A549 (cell line): ENCODE results near the gene RPTOR. TPM values are rescaled to one million over a fixed set of nuclear protein-coding genes. Genes with fewer than 3 reads are reported as not detected.

ENCODE experiments used
- ATAC-seq, 2 experiments: fragments of 200-7000 bp in 1 of 2; fragments of >200 bp in 1 of 2; cut with Nextera tagmentation in 1 of 2; cut with Tn5 transposase in 1 of 2; 3 replicates each; pipeline versions ENCODE4 v1.8.0 to v1.9.1; 2018 to 2020; ENCODE audit warnings: mild to moderate bottlenecking in 1 of 2, moderate library complexity in 1 of 2
- CTCF ChIA-PET: fragments of 300-600 bp; sonication (Branson Sonifier 250); formaldehyde crosslinking; extraction: SDS; loops from one replicate; lab custom pipeline; 2021; ENCODE audit warnings: antibody characterized with exemption, inconsistent platforms; lab: Yijun Ruan, JAX
- POLR2A ChIA-PET: fragments of 350-600 bp; formaldehyde crosslinking; extraction: SDS; loops from one replicate; lab custom pipeline; 2021; ENCODE audit warnings: antibody characterized with exemption, inconsistent platforms; lab: Yijun Ruan, JAX
- DNase-seq, 2 experiments: peaks; one replicate each; pipeline versions ENCODE4 v3.0.0 to v3.0.0-alpha.2; 2011 to 2016; ENCODE audit warnings: low read depth in 1 of 2, low spot score in 1 of 2
- FAIRE-seq: peaks from 2 replicates; lab custom pipeline; 2011; peaks lifted over from hg19 to GRCh38; lab: Jason Lieb, UNC
- H3K27ac ChIP-seq, 2 experiments: fragments of >200 bp; sonication (Bioruptor Twin); formaldehyde crosslinking; 3 replicates each; pipeline ENCODE4 v1.5.1; 2016 to 2017
- H3K4me1 ChIP-seq: fragments of >200 bp; sonication (Bioruptor Twin); formaldehyde crosslinking; 3 replicates; pipeline ENCODE4 v1.6.1; 2016
- H3K4me2 ChIP-seq: fragments of >200 bp; sonication (Bioruptor Twin); formaldehyde crosslinking; 3 replicates; pipeline ENCODE4 v1.6.1; 2016
- H3K4me3 ChIP-seq: fragments of >200 bp; sonication (Bioruptor Twin); formaldehyde crosslinking; 3 replicates; pipeline ENCODE4 v1.5.1; 2016
- H3K9me3 ChIP-seq: fragments of >200 bp; sonication (Bioruptor Twin); formaldehyde crosslinking; 3 replicates; pipeline ENCODE4 v1.6.1; 2016
- CBX8 ChIP-seq: fragments of 200-600 bp; sonication (generic); IDR thresholded peaks from 2 replicates; pipeline ENCODE4 v1.6.1; 2016
- CTCF ChIP-seq: fragments of >200 bp; sonication (Bioruptor Twin); formaldehyde crosslinking; IDR thresholded peaks from 3 replicates; pipeline ENCODE4 v1.5.1; 2016
- EP300 ChIP-seq, 2 experiments: fragments of >200 bp; sonication (Bioruptor Twin); formaldehyde crosslinking; IDR thresholded peaks; 2 replicates in 1 of 2; 3 replicates in 1 of 2; pipeline ENCODE4 v1.6.1; 2016 to 2017
- FOSB ChIP-seq: fragments of 250-450 bp; sonication (Bioruptor Pico); IDR thresholded peaks from 2 replicates; pipeline ENCODE4 v1.5.0; 2020; ENCODE audit warnings: mild to moderate bottlenecking, moderate library complexity
- FOXS1 ChIP-seq: fragments of 250-450 bp; sonication (Bioruptor Pico); IDR thresholded peaks from 2 replicates; pipeline ENCODE4 v1.5.0; 2020; ENCODE audit warnings: mild to moderate bottlenecking, moderate library complexity
- GATA3 ChIP-seq: IDR thresholded peaks from 2 replicates; pipeline ENCODE4 v1.6.1; 2012; ENCODE audit warnings: borderline replicate concordance
- HDAC2 ChIP-seq: fragments of 200-600 bp; sonication (generic); IDR thresholded peaks from 2 replicates; pipeline ENCODE4 v1.6.1; 2016
- HOXA7 ChIP-seq: fragments of 250-450 bp; sonication (Bioruptor Pico); IDR thresholded peaks from 2 replicates; pipeline ENCODE4 v1.5.0; 2020; ENCODE audit warnings: mild to moderate bottlenecking, moderate library complexity
- HOXB13 ChIP-seq: fragments of 250-450 bp; sonication (Bioruptor Pico); IDR thresholded peaks from 2 replicates; pipeline ENCODE4 v1.5.0; 2020; ENCODE audit warnings: low read depth, mild to moderate bottlenecking, moderate library complexity
- JUNB ChIP-seq: fragments of >200 bp; sonication (Bioruptor Twin); formaldehyde crosslinking; IDR thresholded peaks from 2 replicates; pipeline ENCODE4 v1.6.1; 2016
- KDM5A ChIP-seq: fragments of 200-600 bp; sonication (generic); IDR thresholded peaks from 2 replicates; pipeline ENCODE4 v1.6.1; 2016; ENCODE audit warnings: antibody characterized with exemption, mild to moderate bottlenecking
- MYC ChIP-seq: IDR thresholded peaks from 2 replicates; pipeline ENCODE4 v1.6.1; 2012; ENCODE audit warnings: mild to moderate bottlenecking, inconsistent platforms, low read length, improper control_type of control experiment, borderline replicate concordance
- NR3C1 ChIP-seq: fragments of >200 bp; sonication (Bioruptor Twin); formaldehyde crosslinking; IDR thresholded peaks from 3 replicates; pipeline ENCODE4 v1.6.1; 2017
- PBX3 ChIP-seq: IDR thresholded peaks from 2 replicates; pipeline ENCODE4 v1.6.1; 2012
- POLR2A ChIP-seq: IDR thresholded peaks from 2 replicates; pipeline ENCODE4 v1.6.1; 2012; ENCODE audit warnings: mild to moderate bottlenecking, low read length
- POLR2AphosphoS2 ChIP-seq: conservative IDR thresholded peaks from 2 replicates; pipeline ENCODE4 v1.6.1; 2012; ENCODE audit warnings: low read length, improper control_type of control experiment, inconsistent platforms
- RARB ChIP-seq: fragments of 250-450 bp; sonication (Bioruptor Pico); IDR thresholded peaks from 2 replicates; pipeline ENCODE4 v1.8.0; 2021; ENCODE audit warnings: mild to moderate bottlenecking, moderate library complexity
- RCOR1 ChIP-seq: fragments of 150-350 bp; IDR thresholded peaks from 2 replicates; pipeline ENCODE4 v1.6.1; 2014; ENCODE audit warnings: antibody characterized with exemption, low read length, low read depth
- REST ChIP-seq: fragments of 200-600 bp; sonication (generic); IDR thresholded peaks from 2 replicates; pipeline ENCODE4 v1.6.1; 2016; ENCODE audit warnings: antibody characterized with exemption, mild to moderate bottlenecking, moderate library complexity
- RFX5 ChIP-seq: fragments of 450-650 bp; IDR thresholded peaks from 2 replicates; pipeline ENCODE4 v1.7.1; 2014; ENCODE audit warnings: antibody characterized with exemption, mild to moderate bottlenecking, moderate library complexity
- SMC3 ChIP-seq: fragments of >200 bp; sonication (Bioruptor Twin); formaldehyde crosslinking; IDR thresholded peaks from 3 replicates; pipeline ENCODE4 v1.6.1; 2018; ENCODE audit warnings: inconsistent platforms
- ZC3H11A ChIP-seq: fragments of 450-650 bp; IDR thresholded peaks from 2 replicates; pipeline ENCODE4 v1.6.1; 2014; ENCODE audit warnings: antibody characterized with exemption, mild to moderate bottlenecking
- ZNF302 ChIP-seq: fragments of 250-450 bp; sonication (Bioruptor Pico); IDR thresholded peaks from 2 replicates; pipeline ENCODE4 v1.9.0; 2021; ENCODE audit warnings: inconsistent platforms, mild to moderate bottlenecking, moderate library complexity
- WGBS: methylation state at CpG from one replicate; pipeline ENCODE4 v1.1.6; 2017; ENCODE audit errors: missing lambda C conversion rate; 5-methylcytosine and 5-hydroxymethylcytosine counted together
- polyA plus RNA-seq, 4 experiments: library from polyadenylated mRNA; depleted of rRNA in 3 of 4; stranded (reverse); fragments of >200 nt; fragmentation: RNase III in 1 of 4; extraction: RNeasy Plus Mini Kit Qiagen cat#74134 plus additional on column Dnase treatment in 1 of 4; gene quantifications; 2 replicates in 3 of 4; 3 replicates in 1 of 4; pipeline ENCODE4 v1.2.3, GENCODE V29; 2011 to 2017

RPTOR gene
- polyA plus RNA-seq, 2 of the 4 experiments (the other 2 are of a cell fraction) = 10.8 to 27.1 TPM

- TF ChIP-seq CBX8 (no peak), HOXA7 (CRISPR knock-in tag) (no peak), KDM5A (no peak), FOSB (CRISPR knock-in tag) (no peak), RFX5 (no peak), RARB (CRISPR knock-in tag) (no peak), POLR2AphosphoS2 (no peak)
Observed at GRCh38 chr17:80643326-80644099, 98.9 kb downstream of the RPTOR start (continued).

- no peaks in the 10 kb centered on the region for H3K4me1 ChIP-seq
- peak; percentile 67 for FAIRE-seq
- no peaks in the 10 kb centered on the region for H3K9me3 ChIP-seq
- no peak for TF ChIP-seq KDM5A
- no peak for TF ChIP-seq CTCF
- no peak for TF ChIP-seq HDAC2
- no peak for TF ChIP-seq EP300 (IDR thresholded peaks at IDR 0.05)
- TF ChIP-seq SMC3 = no peak
- no peak for TF ChIP-seq PBX3
- no peak for TF ChIP-seq RCOR1
- TF ChIP-seq ZNF302 (CRISPR knock-in tag) = no peak
- TF ChIP-seq JUNB = no peak
- no peak for TF ChIP-seq FOXS1 (CRISPR knock-in tag)
- TF ChIP-seq POLR2A = no peak
- no peak for TF ChIP-seq NR3C1
- TF ChIP-seq ZC3H11A = no peak
- no peak for TF ChIP-seq HOXB13 (CRISPR knock-in tag)
- no peak for TF ChIP-seq GATA3
- TF ChIP-seq HOXA7 (CRISPR knock-in tag) = no peak
- no peak for TF ChIP-seq MYC
- TF ChIP-seq REST = no peak
- no peak overlapping the region for H3K27ac ChIP-seq
- ChIA-PET CTCF (interaction anchor here (0.9 kb wide), 1 partner anchor 10 kb away, joined by 5 read pairs; no protein-coding TSS in a partner anchor), POLR2A (no interaction called here)
- 88% methylated on average over 3 of the region's 3 CpGs for WGBS
- DNase-seq = no peak
- no peak for ATAC-seq
- no peak overlapping the region for H3K4me3 ChIP-seq
- H3K4me2 ChIP-seq = no peak overlapping the region
Observed at GRCh38 chr17:80644536-80644935, 99.9 kb downstream of the RPTOR start.
